RWPE1 (cell line): ENCODE measurements around the gene ST8SIA2.

Source experiments
- CTCF ChIA-PET: fragments of 350-600 bp; sonication (Branson Sonifier 250); formaldehyde crosslinking; extraction: SDS; loops from one replicate; lab custom pipeline; 2021; lab: Yijun Ruan, JAX
- POLR2A ChIA-PET: fragments of 400-600 bp; formaldehyde crosslinking; extraction: SDS; loops from one replicate; lab custom pipeline; 2020; ENCODE audit warnings: antibody characterized with exemption; ENCODE audit not compliant: low non-redundant PET; lab: Yijun Ruan, JAX
- DNase-seq: peaks from one replicate; pipeline ENCODE4 v3.0.0; 2012; ENCODE audit warnings: low spot score
- H3K27ac ChIP-seq: fragments of 450-650 bp; 2 replicates; pipeline ENCODE4 v1.5.1; 2017
- CTCF ChIP-seq: fragments of 450-650 bp; conservative IDR thresholded peaks from 2 replicates; pipeline ENCODE4 v1.5.1; 2017; ENCODE audit warnings: low read depth, mild to moderate bottlenecking

The ST8SIA2 gene

GRCh38 chr15:92421976-92422375, 28.3 kb downstream of the ST8SIA2 start:
- POLR2A ChIA-PET = no interaction called here
- TF ChIP-seq CTCF = no peak
- H3K27ac ChIP-seq = no peak overlapping the region
- no peak for DNase-seq
- CTCF ChIA-PET = no interaction called here

- TF ChIP-seq CTCF = no peak
- CTCF ChIA-PET = no interaction called here
- no peak for DNase-seq
- H3K27ac ChIP-seq = no peak overlapping the region
- POLR2A ChIA-PET = no interaction called here
Observed at GRCh38 chr15:92425578-92426225, 32.0 kb downstream of the ST8SIA2 start.

- no peak for TF ChIP-seq CTCF
- DNase-seq = peak; percentile 20
- ChIA-PET POLR2A (no interaction called here), CTCF (no interaction called here)
- H3K27ac ChIP-seq = no peak overlapping the region
Observed at GRCh38 chr15:92429378-92430068, 35.8 kb downstream of the ST8SIA2 start.

GRCh38 chr15:92430069-92430440, 36.4 kb downstream of the ST8SIA2 start:
- POLR2A ChIA-PET = no interaction called here
- H3K27ac ChIP-seq = no peak overlapping the region

GRCh38 chr15:92435145-92435544, 41.5 kb downstream of the ST8SIA2 start:
- TF ChIP-seq CTCF = no peak
- DNase-seq = no peak
- ChIA-PET CTCF (interaction anchor here (0.7 kb wide), 1 partner anchor 743 kb away, joined by 3 read pairs; no protein-coding TSS in a partner anchor), POLR2A (no interaction called here)
- H3K27ac ChIP-seq = no peak overlapping the region

More at GRCh38 chr15:92430069-92430440, 36.4 kb downstream of the ST8SIA2 start:
- CTCF ChIA-PET = no interaction called here
- TF ChIP-seq CTCF = no peak
- no peak for DNase-seq

- no peak for TF ChIP-seq CTCF
- no peak overlapping the region for H3K27ac ChIP-seq
- ChIA-PET CTCF (interaction anchor here (0.6 kb wide), 1 partner anchor 528 kb away, joined by 3 read pairs; no protein-coding TSS in a partner anchor), POLR2A (no interaction called here)
- DNase-seq = no peak
Observed at GRCh38 chr15:92438471-92438870, 44.8 kb downstream of the ST8SIA2 start.
